ENCODE results near the gene CSMD2. TPM values are rescaled to one million over a fixed set of nuclear protein-coding genes. Genes with fewer than 3 reads are reported as not detected.

CSMD2 gene
- total and polyA plus RNA-seq, 12 donors, result 0.35 to 5.1 (median 1.5) TPM

- Histone ChIP-seq H3K9me3 (replicated peaks in 1 of 3) (peaks cover 0 to 1% (median 0%) of the 10 kb centered on the region in 3 donors), H3K4me3 (no peak overlapping the region), H3K4me1 (replicated peaks in 1 of 2) (no peaks in the 10 kb centered on the region), H3K27ac (no peak overlapping the region), H3K36me3 (replicated peaks in 1 of 2) (no peaks in the 10 kb centered on the region), H3K27me3 (no peaks in the 10 kb centered on the region)
- DNase-seq, result no peak
- 70 to 89% (median 77%) methylated on average over 3 of the region's 3 CpGs for WGBS, 4 donors
- intact Hi-C loops (cut with DNase I), result no loop called here
- TF ChIP-seq CTCF (IDR thresholded peaks at IDR 0.05) (no peak), POLR2A (IDR thresholded peaks at IDR 0.05) (no peak)
Measured at GRCh38 chr1:33560680-33561079, 604.4 kb downstream of the CSMD2 start.

- intact Hi-C loops (cut with DNase I), result no loop called here
- H3K27me3 ChIP-seq, result no peaks in the 10 kb centered on the region
- no peak for TF ChIP-seq POLR2A (IDR thresholded peaks at IDR 0.05)
- no peak for TF ChIP-seq CTCF (IDR thresholded peaks at IDR 0.05)
- 82 to 91% (median 90%) methylated on average over 2 of the region's 2 CpGs for WGBS, 4 donors
- no peak overlapping the region for H3K4me3 ChIP-seq
- H3K27ac ChIP-seq, result no peak overlapping the region
- no peak for DNase-seq
- no peaks in the 10 kb centered on the region for H3K4me1 ChIP-seq (replicated peaks in 1 of 2)
- no peaks in the 10 kb centered on the region for H3K36me3 ChIP-seq (replicated peaks in 1 of 2)
- H3K9me3 ChIP-seq (replicated peaks in 1 of 3), result no peaks in the 10 kb centered on the region
Measured at GRCh38 chr1:33548721-33549120, 616.3 kb downstream of the CSMD2 start.

- no peak overlapping the region for H3K27ac ChIP-seq
- TF ChIP-seq CTCF (IDR thresholded peaks at IDR 0.05), result no peak
- no peak for TF ChIP-seq POLR2A (IDR thresholded peaks at IDR 0.05)
- H3K4me1 ChIP-seq (replicated peaks in 1 of 2), result no peaks in the 10 kb centered on the region
- no peak overlapping the region for H3K4me3 ChIP-seq
- no peak for DNase-seq
- intact Hi-C loops (cut with DNase I), result no loop called here
- 91 to 98% (median 93%) methylated on average over 2 of the region's 2 CpGs for WGBS, 4 donors
- no peaks in the 10 kb centered on the region for H3K36me3 ChIP-seq (replicated peaks in 1 of 2)
- no peaks in the 10 kb centered on the region for H3K27me3 ChIP-seq
- H3K9me3 ChIP-seq (replicated peaks in 1 of 3), result no peaks in the 10 kb centered on the region
Measured at GRCh38 chr1:33548319-33548718, 616.7 kb downstream of the CSMD2 start.

DNA sequence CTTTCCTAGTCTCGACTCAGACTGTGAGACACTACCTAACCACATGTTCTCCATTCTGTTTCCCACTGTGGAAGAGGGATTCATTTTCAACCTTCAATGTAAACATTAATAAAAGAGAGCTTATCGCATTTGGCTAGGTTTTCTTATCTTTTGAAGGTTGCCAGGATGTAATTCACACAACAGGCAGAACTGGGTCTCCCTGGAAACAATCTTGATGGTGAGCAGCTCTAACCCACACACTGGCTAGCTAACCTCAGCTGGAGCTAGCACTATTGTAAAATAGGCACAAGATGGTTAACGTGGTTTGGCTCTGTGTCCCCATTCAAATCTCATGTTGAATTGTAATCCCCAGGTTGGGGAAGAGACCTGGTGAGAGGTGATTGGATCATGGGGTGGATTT is 617.5 kb downstream of the CSMD2 start:
- intact Hi-C loops (cut with DNase I), result no loop called here
- 63 to 72% (median 70%) methylated on average over 3 of the region's 3 CpGs for WGBS, 4 donors
- Histone ChIP-seq H3K36me3 (replicated peaks in 1 of 2) (no peaks in the 10 kb centered on the region), H3K27me3 (no peaks in the 10 kb centered on the region), H3K9me3 (replicated peaks in 1 of 3) (no peaks in the 10 kb centered on the region), H3K27ac (no peak overlapping the region), H3K4me3 (no peak overlapping the region), H3K4me1 (replicated peaks in 1 of 2) (no peaks in the 10 kb centered on the region)
- TF ChIP-seq CTCF (IDR thresholded peaks at IDR 0.05) (no peak), POLR2A (IDR thresholded peaks at IDR 0.05) (no peak)
- no peak for DNase-seq
